Erythroblast (primary cell): ENCODE measurements around the gene GPR151.

Experiments
- GATA1 ChIP-seq: IDR thresholded peaks from 2 replicates; pipeline ENCODE4 v1.6.1; 2011; ENCODE audit warnings: low read depth, mild to moderate bottlenecking, control low read depth, low read length, moderate library complexity
- POLR2A ChIP-seq: IDR thresholded peaks from 2 replicates; pipeline ENCODE4 v1.6.1; 2011; ENCODE audit warnings: mild to moderate bottlenecking, low read length

DNA sequence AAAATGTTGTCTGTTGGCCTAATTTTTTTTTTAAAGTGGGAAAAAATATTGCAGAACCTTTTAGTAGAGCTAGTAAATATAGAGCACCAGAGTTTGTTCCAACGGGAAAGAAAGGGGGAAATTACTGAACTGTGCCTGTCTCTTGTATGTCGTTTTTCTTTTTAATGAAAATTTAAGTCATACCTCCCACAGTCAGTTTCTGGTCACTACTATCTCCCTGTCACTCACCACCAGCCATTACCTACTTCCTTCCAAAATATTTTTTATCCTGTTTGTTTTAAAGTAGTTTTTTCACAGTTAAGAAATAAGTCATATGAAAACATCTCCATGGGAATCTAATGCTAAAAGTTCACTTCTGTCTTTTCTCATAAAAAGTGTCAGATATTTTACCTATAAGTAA lies 21.3 kb downstream of the GPR151 start:
- TF ChIP-seq POLR2A (no peak), GATA1 (no peak)
